ENCODE measurements around the gene ACTA1.

ACTA1 gene

GRCh38 chr1:229432116-229432461, 1.8 kb downstream of the ACTA1 start:
- no peak overlapping the region for H3K4me3 ChIP-seq (ENCODE audit: low read depth, low read length)
- no peak for DNase-seq (ENCODE audit: low read depth)
- TF ChIP-seq CTCF (conservative IDR thresholded peaks at IDR 0.05; ENCODE audit: low read depth, low read length): no peak

GRCh38 chr1:229431284-229432115, 2.4 kb downstream of the ACTA1 start:
- TF ChIP-seq CTCF (conservative IDR thresholded peaks at IDR 0.05; ENCODE audit: low read depth, low read length): no peak
- no peak overlapping the region for H3K4me3 ChIP-seq (ENCODE audit: low read depth, low read length)
- no peak for DNase-seq (ENCODE audit: low read depth)

GRCh38 chr1:229430761-229431283, 3.1 kb downstream of the ACTA1 start:
- no peak overlapping the region for H3K4me3 ChIP-seq (ENCODE audit: low read depth, low read length)
- peak; percentile 10 for TF ChIP-seq CTCF (conservative IDR thresholded peaks at IDR 0.05; ENCODE audit: low read depth, low read length)
- peak; percentile 54 for DNase-seq (ENCODE audit: low read depth)

GRCh38 chr1:229428256-229428655, 5.6 kb downstream of the ACTA1 start:
- TF ChIP-seq CTCF (conservative IDR thresholded peaks at IDR 0.05; ENCODE audit: low read depth, low read length): no peak
- DNase-seq (ENCODE audit: low read depth): no peak
- no peak overlapping the region for H3K4me3 ChIP-seq (ENCODE audit: low read depth, low read length)

GRCh38 chr1:229427572-229427971, 6.3 kb downstream of the ACTA1 start:
- H3K4me3 ChIP-seq (ENCODE audit: low read depth, low read length): no peak overlapping the region
- DNase-seq (ENCODE audit: low read depth): no peak
- no peak for TF ChIP-seq CTCF (conservative IDR thresholded peaks at IDR 0.05; ENCODE audit: low read depth, low read length)

- no peak overlapping the region for H3K4me3 ChIP-seq (ENCODE audit: low read depth, low read length)
- DNase-seq (ENCODE audit: low read depth): no peak
- no peak for TF ChIP-seq CTCF (conservative IDR thresholded peaks at IDR 0.05; ENCODE audit: low read depth, low read length)
These were observed 8.2 kb downstream of the ACTA1 start for GRCh38 chr1:229425564-229426159.

All from choroid plexus epithelial cell (primary cell).